Measurements from ENCODE around the gene RNU2-1.
"Not testable (repeated sequence)": the region's sequence is repeated elsewhere in the genome, so short reads cannot be mapped to it uniquely, and the experiment has no call there.

The RNU2-1 gene

DNA sequence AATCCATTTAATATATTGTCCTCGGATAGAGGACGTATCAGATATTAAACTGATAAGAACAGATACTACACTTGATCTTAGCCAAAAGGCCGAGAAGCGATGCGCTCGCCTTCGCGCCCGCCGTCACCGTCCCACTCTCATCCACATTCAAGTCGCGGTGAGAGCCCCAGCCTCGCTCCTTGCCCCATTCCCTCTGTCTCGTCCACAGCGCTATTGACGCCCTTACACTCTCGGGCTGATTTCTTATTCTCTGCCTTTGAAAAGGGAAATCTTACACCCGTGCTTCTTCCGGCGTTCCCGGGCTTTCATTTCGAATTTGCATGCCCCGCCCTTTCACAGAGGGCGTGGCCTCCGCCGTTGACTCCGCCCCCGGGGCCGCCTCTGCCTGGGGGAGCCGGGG lies at the start of gene RNU2-1:
Gene RNU2-1, minus strand, starts transcription at position 101 of the 400 bp plus-strand sequence.
- not testable (repeated sequence) for DNase-seq

DNA sequence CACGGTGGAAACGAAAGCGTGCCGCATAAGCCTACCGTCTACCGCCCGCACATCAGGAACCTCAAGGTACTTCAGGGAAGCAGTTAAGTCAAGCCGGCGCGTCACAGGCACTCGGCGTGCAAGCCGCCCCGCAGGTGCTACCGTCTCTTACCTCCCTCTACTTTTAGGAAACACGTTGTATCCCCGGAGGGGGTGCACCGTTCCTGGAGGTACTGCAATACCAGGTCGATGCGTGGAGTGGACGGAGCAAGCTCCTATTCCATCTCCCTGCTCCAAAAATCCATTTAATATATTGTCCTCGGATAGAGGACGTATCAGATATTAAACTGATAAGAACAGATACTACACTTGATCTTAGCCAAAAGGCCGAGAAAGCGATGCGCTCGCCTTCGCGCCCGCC lies 39.1 kb upstream of the RNU2-1 start:
- DNase-seq: not testable (repeated sequence)

DNA sequence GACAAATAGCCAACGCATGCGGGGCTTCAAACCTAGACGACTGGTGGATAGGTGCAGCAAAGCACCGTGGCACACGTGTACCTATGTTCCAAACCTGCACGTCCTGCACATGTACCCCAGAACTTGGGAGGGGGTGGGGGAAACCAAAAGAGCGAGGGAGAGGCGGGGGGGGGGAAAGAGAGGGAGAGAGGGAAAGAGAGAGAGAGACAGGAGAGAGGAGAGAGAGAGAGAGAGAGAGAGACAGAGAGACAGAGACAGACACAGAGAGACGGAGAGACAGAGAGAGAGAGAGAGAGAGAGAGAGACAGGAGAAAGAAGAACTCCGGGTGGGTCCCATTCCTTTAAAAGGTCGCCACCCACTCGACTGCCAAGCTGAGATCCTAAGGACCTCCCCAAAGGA lies 38.7 kb upstream of the RNU2-1 start:
- not testable (repeated sequence) for DNase-seq

DNA sequence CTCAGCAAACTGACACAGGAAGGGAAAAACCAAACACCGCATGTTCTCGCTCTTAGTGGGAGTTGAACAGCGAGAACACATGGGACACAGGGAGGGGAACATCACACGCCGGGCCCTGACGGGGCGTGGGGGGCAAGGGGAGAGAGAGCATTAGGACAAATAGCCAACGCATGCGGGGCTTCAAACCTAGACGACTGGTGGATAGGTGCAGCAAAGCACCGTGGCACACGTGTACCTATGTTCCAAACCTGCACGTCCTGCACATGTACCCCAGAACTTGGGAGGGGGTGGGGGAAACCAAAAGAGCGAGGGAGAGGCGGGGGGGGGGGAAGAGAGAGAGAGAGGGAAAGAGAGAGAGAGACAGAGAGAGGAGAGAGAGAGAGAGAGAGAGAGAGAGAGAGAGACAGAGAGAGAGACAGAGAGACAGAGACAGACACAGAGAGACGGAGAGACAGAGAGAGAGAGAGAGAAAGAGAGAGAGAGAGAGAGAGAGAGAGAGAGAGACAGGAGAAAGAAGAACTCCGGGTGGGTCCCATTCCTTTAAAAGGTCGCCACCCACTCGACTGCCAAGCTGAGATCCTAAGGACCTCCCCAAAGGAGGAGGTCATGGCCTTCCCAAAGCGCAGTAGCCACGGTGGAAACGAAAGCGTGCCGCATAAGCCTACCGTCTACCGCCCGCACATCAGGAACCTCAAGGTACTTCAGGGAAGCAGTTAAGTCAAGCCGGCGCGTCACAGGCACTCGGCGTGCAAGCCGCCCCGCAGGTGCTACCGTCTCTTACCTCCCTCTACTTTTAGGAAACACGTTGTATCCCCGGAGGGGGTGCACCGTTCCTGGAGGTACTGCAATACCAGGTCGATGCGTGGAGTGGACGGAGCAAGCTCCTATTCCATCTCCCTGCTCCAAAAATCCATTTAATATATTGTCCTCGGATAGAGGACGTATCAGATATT lies 37.1 kb upstream of the RNU2-1 start:
- not testable (repeated sequence) for DNase-seq

DNA sequence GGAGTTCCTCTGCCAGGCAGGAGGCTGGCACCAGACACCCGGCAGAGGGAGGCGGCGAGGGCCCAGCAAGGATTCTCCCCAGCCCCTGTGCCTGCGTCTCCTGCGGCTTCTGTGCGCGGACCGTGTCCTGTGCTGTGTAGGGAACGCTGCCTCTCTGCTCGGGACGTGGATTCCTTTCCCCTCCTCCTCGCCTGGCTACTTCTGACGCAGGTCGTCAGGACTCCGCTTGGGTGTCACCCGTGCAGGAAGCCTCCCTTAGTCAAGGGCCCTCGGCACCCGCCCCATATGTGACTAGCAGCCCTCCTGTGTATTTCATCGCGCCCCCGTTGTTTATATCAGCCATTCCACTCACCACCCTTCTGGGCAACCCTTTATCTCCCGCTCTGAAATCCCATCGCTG lies 12.7 kb upstream of the RNU2-1 start:
- DNase-seq: not testable (repeated sequence)

DNA sequence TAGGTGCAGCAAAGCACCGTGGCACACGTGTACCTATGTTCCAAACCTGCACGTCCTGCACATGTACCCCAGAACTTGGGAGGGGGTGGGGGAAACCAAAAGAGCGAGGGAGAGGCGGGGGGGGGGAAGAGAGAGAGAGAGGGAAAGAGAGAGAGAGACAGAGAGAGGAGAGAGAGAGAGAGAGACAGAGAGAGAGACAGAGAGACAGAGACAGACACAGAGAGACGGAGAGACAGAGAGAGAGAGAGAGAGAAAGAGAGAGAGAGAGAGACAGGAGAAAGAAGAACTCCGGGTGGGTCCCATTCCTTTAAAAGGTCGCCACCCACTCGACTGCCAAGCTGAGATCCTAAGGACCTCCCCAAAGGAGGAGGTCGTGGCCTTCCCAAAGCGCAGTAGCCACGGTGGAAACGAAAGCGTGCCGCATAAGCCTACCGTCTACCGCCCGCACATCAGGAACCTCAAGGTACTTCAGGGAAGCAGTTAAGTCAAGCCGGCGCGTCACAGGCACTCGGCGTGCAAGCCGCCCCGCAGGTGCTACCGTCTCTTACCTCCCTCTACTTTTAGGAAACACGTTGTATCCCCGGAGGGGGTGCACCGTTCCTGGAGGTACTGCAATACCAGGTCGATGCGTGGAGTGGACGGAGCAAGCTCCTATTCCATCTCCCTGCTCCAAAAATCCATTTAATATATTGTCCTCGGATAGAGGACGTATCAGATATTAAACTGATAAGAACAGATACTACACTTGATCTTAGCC lies 7.0 kb upstream of the RNU2-1 start:
- not testable (repeated sequence) for DNase-seq

DNA sequence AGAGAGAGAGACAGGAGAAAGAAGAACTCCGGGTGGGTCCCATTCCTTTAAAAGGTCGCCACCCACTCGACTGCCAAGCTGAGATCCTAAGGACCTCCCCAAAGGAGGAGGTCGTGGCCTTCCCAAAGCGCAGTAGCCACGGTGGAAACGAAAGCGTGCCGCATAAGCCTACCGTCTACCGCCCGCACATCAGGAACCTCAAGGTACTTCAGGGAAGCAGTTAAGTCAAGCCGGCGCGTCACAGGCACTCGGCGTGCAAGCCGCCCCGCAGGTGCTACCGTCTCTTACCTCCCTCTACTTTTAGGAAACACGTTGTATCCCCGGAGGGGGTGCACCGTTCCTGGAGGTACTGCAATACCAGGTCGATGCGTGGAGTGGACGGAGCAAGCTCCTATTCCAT lies 5.8 kb upstream of the RNU2-1 start:
- DNase-seq: not testable (repeated sequence)

DNA sequence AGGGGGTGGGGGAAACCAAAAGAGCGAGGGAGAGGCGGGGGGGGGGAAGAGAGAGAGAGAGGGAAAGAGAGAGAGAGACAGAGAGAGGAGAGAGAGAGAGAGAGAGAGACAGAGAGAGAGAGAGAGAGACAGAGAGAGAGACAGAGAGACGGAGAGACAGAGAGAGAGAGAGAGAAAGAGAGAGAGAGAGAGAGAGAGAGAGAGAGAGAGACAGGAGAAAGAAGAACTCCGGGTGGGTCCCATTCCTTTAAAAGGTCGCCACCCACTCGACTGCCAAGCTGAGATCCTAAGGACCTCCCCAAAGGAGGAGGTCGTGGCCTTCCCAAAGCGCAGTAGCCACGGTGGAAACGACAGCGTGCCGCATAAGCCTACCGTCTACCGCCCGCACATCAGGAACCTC lies 514 bp downstream of the RNU2-1 start:
- not testable (repeated sequence) for DNase-seq

DNA sequence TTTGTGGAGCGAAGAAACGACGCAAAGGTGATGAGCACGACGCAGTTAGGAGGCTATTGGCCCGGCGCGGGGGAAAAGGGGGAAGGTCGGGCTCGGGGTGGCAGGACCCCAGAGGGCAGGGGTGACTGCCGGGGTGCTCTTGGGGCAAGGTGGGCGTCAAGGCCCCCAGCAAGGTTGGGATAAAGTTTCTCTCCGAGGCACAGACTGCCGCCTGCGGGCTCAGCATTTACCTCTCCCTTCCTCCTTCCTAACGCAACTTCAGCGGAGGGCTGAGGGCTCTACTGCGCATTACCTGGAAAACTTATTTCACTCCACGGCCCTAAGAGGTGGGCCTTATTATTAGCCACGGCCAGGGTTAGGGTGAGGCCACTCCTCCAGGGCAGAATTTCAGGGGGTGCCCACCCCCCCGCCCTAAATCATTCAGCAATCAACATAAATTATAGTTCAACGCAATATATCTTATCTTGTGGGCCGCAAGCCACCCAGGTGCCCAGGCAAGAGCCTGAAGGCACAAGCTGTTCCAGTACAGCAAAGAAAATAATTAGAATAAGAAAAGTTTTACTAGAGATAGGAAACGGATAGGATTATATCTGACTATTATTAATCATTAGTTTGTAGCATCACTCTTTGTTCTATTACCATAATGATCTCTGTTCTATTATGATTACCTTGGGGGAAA lies 1.6 kb downstream of the RNU2-1 start:
- DNase-seq: not testable (repeated sequence)

DNA sequence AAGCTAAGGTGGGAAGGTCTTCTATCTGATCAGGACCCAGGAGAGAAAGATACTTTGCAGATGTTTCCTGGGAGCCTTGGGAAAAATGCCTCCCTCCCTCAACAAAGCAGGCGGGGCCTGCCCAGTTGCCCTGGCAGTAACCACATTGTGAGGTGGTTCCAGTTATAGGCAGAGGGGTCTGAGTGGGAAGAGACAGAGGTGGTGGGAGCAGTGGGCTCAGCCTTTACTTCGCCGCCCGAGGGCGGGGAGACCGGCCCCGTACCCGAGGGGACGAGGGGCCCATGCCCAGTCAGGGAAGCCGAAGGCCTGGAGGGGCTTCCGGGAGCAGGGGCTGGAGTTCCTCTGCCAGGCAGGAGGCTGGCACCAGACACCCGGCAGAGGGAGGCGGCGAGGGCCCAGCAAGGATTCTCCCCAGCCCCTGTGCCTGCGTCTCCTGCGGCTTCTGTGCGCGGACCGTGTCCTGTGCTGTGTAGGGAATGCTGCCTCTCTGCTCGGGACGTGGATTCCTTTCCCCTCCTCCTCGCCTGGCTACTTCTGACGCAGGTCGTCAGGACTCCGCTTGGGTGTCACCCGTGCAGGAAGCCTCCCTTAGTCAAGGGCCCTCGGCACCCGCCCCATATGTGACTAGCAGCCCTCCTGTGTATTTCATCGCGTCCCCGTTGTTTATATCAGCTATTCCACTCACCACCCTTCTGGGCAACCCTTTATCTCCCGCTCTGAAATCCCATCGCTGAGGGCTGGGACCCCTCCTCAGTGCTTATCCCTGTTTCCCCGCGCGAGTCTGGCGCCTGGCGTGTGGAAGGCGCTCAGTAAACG lies 2.4 kb downstream of the RNU2-1 start:
- DNase-seq: not testable (repeated sequence)

DNA sequence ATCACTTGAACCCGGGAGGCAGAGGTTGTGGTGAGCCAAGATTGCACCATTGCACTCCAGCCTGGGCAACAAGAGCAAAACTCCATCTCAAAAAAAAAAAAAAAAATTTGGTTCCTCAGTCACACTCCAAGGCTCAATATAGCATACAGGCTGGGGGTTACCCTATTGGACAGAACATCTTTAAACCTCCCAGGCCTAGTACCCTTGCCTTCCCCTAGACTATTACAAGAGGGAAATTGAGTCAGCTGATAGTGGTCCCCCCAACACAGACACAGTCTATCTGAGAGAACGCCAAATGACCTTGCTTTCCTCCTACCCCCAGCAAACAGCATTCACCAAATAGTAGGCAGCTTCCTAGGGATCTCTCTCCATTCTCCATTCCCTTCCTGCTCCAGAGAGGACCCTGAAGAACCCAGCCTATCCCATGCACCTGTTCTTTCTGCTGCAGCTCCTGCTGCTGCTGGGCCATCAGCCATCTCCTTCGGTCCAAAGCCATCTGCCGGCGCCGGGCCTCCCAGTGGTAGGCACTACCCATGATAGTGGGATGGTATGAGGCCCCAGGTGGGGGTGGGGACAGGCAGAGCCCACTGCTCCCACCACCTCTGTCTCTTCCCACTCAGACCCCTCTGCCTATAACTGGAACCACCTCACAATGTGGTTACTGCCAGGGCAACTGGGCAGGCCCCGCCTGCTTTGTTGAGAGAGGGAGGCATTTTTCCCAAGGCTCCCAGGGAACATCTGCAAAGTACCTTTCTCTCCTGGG lies 5.6 kb downstream of the RNU2-1 start, which contains the start of gene CCDC200:
Gene CCDC200, minus strand, starts transcription at position 604 of the 763 bp plus-strand sequence. Its CDS starts 69 bp downstream, at position 535.
- not testable (repeated sequence) for DNase-seq

DNA sequence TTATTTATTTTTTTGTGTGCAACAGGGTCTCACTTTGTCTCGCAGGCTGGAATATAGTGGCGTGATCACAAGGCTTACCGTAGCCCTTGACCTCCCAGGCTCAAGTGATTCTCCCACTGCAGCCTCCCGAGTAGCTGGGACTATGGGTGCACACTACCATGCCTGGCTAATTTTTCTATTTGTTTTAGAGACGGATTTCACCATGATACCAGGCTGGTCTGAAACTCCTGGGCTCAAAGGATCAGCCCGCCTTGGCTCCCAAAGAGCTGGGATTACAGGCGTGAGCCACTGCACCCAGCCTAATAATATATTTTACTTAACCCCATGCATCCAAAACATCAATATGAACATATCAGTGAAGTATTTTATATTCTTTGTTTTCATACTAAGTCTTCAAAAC lies 7.4 kb downstream of the RNU2-1 start:
- no peak for DNase-seq

DNA sequence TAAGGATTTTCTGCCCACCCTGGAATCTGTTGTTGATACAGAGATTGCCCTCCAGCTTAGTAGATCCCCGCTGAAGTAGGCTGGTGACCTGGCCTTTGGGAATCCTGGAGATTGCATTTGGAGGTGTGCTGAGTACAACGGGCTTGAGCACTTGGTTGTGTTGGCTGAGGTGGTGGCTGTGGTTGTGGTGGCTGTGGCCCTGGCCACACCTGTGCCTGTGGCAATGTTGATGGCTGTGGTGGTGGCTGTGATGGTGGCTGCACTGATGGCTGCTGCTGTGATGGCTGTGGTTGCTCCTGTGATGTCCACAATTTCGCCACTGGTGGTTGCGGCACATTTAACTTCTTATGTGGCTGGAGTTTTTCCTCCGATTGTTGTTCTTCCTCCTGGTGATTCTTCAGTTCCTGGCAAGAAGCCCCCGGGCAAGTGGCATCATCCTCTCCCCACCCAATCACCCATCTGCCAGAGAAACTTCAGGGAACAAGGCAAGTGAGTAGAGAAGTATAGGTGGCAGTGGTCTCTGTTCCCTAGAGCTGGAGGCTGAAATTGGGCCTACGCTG lies 9.6 kb downstream of the RNU2-1 start:
- DNase-seq: no peak

DNA sequence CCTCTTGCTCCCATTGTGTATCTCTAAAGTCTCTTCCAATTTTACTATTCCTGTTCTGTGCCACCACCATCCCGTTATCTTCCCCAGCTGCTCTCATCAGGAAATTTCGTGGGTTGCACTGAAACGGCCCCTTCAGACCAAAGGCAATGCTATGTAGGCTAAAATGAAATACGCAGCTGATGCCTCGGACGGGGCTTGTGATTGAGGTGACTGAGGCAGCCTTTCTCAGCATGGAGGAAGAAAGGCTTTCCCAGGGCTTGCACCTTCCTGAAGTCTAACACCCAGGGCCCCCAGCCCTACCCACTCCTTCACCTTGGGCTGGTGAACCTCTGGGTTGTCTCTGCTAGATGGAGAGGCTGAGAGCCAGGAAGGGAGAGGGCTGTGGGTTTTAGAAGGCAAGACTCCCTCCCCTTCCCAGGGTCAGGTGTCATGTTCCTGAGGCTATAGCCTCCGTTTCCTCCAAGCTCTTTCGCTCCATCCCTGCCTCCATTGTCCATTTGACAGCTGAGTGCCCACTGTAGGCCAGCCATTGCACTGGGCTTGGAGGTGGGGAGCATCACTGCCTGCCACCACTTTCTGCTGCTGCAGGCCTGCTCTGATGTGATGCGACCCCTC lies 13.2 kb downstream of the RNU2-1 start:
- no peak for DNase-seq

DNA sequence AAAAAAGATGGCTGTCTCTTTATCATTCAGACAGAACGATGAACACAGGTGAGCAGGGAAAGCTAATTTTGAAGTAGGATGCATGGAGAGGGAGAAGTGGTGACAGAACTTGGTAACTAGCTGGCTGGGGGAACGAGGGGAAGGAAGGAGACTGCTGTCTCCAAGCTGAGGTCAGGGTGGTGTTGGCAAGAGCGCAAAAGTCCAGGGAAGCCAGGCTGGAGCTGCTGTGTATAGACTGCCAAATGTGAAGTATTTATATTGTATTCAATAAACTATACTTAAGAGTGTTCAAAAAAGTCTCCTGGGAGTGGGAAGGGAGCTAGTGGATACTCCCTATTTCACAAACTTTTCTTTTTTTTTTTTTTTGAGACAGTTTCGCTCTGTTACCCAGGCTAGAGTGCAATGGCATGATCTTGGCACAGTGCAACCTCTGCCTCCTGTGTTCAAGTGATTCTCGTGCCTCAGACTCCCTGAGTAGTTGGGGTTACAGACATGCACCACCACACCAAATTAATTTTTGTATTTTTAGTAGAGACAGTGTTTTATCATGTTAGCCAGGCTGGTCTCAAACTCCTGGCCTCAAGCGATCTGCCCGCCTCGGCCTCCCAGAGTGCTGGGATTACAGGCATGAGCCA lies 13.9 kb downstream of the RNU2-1 start:
- no peak for DNase-seq

DNA sequence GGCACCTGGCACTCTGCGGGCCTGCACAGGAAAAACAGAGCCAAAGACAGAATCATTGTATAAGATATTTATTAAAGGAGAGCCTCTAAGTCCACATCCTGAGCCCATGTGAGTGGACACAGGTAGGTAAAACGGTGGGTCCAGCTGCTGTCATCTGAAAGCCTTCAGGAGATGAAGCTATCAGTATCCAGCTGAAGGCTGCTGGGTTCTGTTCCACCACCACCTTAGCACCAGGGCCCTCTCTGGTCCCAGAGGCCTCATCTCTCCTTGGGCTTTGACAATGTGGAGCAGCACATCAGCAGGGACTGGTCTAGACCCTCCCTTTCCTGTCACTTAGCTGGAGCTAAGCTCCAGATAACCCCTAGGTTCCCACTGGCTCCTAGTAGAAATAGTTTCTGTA lies 14.8 kb downstream of the RNU2-1 start:
- no peak for DNase-seq

DNA sequence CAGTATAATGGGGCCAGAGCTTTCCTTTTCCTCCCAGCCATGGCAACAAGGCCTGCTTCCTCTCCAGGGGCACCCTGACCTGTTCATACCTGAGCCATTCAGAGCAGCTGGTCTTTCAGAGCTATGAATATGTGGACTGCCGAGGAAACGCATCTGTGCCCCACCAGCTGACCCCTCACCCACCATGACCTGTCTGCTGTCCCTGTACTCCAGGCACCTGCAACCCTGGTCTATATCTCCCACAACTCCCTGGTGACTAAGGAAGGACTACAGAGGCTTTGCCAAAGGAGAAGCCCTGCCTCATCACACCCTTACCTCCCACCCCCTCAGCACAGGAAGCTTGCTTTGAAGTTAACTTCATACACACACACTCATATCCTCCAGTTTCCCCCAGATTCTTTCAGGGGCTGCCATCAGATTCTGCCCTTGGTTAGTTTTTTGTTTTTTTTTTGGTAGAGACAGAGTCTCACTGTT lies 16.1 kb downstream of the RNU2-1 start:
- DNase-seq: no peak

DNA sequence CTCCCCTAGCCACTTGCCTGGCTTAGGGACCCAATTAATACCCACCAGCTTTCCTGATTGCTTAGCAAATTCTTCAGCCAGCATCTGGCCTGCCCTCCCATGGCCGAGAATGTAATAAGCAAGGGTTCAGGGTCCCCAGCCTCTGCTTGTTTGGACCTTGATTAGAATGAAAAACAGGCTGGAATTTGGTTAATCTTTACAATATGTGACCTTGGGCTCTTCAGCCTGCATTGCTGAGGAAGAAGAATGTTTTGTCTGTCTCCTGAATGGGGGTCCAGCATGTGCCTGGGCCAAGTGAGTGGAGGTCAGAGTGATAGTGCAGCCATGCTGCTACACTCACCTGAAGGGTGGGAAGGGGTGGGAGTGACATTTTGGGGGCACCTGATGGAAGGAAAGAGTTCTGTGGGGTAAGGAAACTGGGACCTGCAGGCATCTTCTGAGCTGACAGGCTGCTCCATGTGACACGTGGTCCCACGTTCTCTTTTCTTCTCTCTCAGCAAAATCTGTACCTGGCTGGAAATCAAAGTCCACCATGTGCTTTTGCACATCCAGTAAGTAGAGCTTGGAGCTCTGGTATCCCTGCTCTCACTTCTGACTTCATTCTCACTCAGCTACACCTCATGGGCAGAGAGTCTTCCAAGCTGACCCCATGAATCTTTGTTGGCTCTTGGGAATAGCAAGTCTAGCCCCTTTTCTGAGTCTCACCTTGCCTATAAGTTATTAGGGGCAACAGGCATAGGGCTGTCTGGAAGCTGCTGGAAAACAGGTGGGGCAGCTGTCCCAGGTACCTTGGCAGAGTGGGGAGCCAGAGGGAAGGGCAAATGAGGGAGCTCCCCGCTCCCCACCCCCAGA lies 16.8 kb downstream of the RNU2-1 start:
- no peak for DNase-seq

DNA sequence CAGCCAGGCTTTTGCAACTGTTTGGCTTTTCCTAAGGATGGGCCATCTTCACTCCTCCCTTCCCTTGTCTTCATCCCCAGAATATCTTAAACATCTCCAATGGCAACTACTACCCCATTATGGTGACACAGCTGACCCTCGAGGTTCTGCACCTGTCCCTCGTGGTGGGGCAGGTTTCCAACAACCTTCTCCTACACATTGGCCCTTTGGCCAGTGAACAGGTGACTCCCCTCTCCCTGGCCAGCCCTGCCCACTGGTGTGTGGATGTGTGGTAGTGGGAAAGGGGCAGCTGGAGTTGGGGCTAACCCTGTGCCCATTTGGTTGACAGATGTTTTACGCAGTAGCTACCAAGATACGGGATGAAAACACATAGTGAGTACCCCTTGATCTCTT lies 17.4 kb downstream of the RNU2-1 start:
- DNase-seq: no peak

All from cortex of kidney (tissue), 1 donor.